Tibial nerve (tissue), 4 donors: Measurements from ENCODE around the gene LRRC10. TPM values are rescaled to one million over a fixed set of nuclear protein-coding genes. Genes with fewer than 3 reads are reported as not detected.

Experiments
- DNase-seq, 2 donors: peaks; one replicate each; pipeline ENCODE4 v3.0.0-alpha.2; 2019; ENCODE audit warnings: low spot score in 2 of 2
- H3K27ac ChIP-seq, 4 donors: fragments of 200-600 bp; sonication (generic) in 3 of 4; one replicate each; pipeline ENCODE4 v1.5.1; 2017 to 2019; ENCODE audit warnings: mild to moderate bottlenecking in 1 of 4
- H3K27me3 ChIP-seq, 2 donors: fragments of 200-600 bp; sonication (generic) in 1 of 2; one replicate each; pipeline versions ENCODE4 v1.5.1 to v1.6.0; 2017 to 2019
- H3K36me3 ChIP-seq, 3 donors: fragments of 200-600 bp; sonication (generic); one replicate each; pipeline ENCODE4 v1.5.1; 2018 to 2019
- H3K4me1 ChIP-seq, 4 donors: fragments of 200-600 bp; sonication (generic) in 3 of 4; one replicate each; pipeline ENCODE4 v1.5.1; 2017 to 2019
- H3K4me3 ChIP-seq, 4 donors: fragments of 200-600 bp; sonication (generic) in 3 of 4; one replicate each; pipeline ENCODE4 v1.5.1; 2017 to 2019; ENCODE audit warnings: mild to moderate bottlenecking in 1 of 4, moderate library complexity in 1 of 4
- H3K9me3 ChIP-seq, 4 donors: fragments of 200-600 bp; sonication (generic) in 3 of 4; one replicate each; pipeline ENCODE4 v1.5.1; 2017 to 2019
- CTCF ChIP-seq, 5 experiments: fragments of 200-600 bp in 3 of 5; fragments of 450-650 bp in 2 of 5; sonication (generic) in 3 of 5; IDR thresholded peaks; one replicate each; pipeline ENCODE4 v1.5.1; 2016 to 2019; ENCODE audit warnings: antibody characterized with exemption in 5 of 5, mild to moderate bottlenecking in 3 of 5, moderate library complexity in 2 of 5
- EP300 ChIP-seq, 2 donors: sonication (generic); formaldehyde crosslinking; IDR thresholded peaks; one replicate each; pipeline ENCODE4 v1.6.1; 2017; ENCODE audit warnings: antibody characterized with exemption in 2 of 2, mild to moderate bottlenecking in 1 of 2
- POLR2A ChIP-seq, 2 donors: fragments of 450-650 bp; IDR thresholded peaks; one replicate each; pipeline ENCODE4 v1.6.1; 2017; ENCODE audit warnings: antibody characterized with exemption in 2 of 2, mild to moderate bottlenecking in 2 of 2, moderate library complexity in 2 of 2
- WGBS, 2 donors: methylation state at CpG; one replicate each; pipeline ENCODE4 v1.1.5; 2018; 5-methylcytosine and 5-hydroxymethylcytosine counted together
- total RNA-seq, 4 donors: library from RNA; depleted of rRNA; stranded (reverse); fragments of >200 nt; gene quantifications; one replicate each; pipeline ENCODE4 v1.1.0, GENCODE V29; 2016

LRRC10 gene
- total RNA-seq, 4 donors from 2014 or later: not detected

- Histone ChIP-seq H3K9me3 (no peaks in the 10 kb centered on the region), H3K27me3 (no peaks in the 10 kb centered on the region), H3K36me3 (peaks cover 0 to 28% (median 0%) of the 10 kb centered on the region in 3 donors), H3K4me3 (no peak overlapping the region), H3K27ac (no peak overlapping the region), H3K4me1 (no peaks in the 10 kb centered on the region)
- TF ChIP-seq POLR2A (IDR thresholded peaks at IDR 0.05): no peak
- no peak for TF ChIP-seq CTCF (IDR thresholded peaks at IDR 0.05)
- TF ChIP-seq EP300 (IDR thresholded peaks at IDR 0.05): no peak
- WGBS, 2 donors: 83 to 88% methylated on average over 2 of the region's 2 CpGs
- no peak for DNase-seq
Measured at GRCh38 chr12:69578283-69578682, 32.4 kb downstream of the LRRC10 start.

GRCh38 chr12:69575346-69575745 is 35.4 kb downstream of the LRRC10 start:
- H3K36me3 ChIP-seq: peaks cover 0 to 46% (median 0%) of the 10 kb centered on the region in 3 donors
- TF ChIP-seq CTCF (IDR thresholded peaks at IDR 0.05): no peak
- no peak for TF ChIP-seq POLR2A (IDR thresholded peaks at IDR 0.05)
- TF ChIP-seq EP300 (IDR thresholded peaks at IDR 0.05): no peak
- no peaks in the 10 kb centered on the region for H3K4me1 ChIP-seq
- no peaks in the 10 kb centered on the region for H3K9me3 ChIP-seq
- 84 to 86% methylated on average over 3 of the region's 3 CpGs for WGBS, 2 donors
- no peaks in the 10 kb centered on the region for H3K27me3 ChIP-seq
- DNase-seq: no peak
- H3K27ac ChIP-seq: no peak overlapping the region
- no peak overlapping the region for H3K4me3 ChIP-seq

GRCh38 chr12:69570545-69571399 is 39.9 kb downstream of the LRRC10 start:
- no peak overlapping the region for H3K27ac ChIP-seq
- peak; percentile 23 to 79 for DNase-seq
- TF ChIP-seq CTCF (IDR thresholded peaks at IDR 0.05) (peak; percentile 60 to 85 (median 65)), EP300 (IDR thresholded peaks at IDR 0.05) (no peak)
- peaks cover 0 to 2% (median 0%) of the 10 kb centered on the region in 4 donors for H3K4me1 ChIP-seq
- no peaks in the 10 kb centered on the region for H3K9me3 ChIP-seq
- no peaks in the 10 kb centered on the region for H3K27me3 ChIP-seq
- peaks cover 0 to 52% (median 0%) of the 10 kb centered on the region in 3 donors for H3K36me3 ChIP-seq
- WGBS, 2 donors: 41 to 43% methylated on average over 6 of the region's 6 CpGs
- no peak overlapping the region for H3K4me3 ChIP-seq

- Histone ChIP-seq H3K4me1 (peaks cover 0 to 2% (median 0%) of the 10 kb centered on the region in 4 donors), H3K9me3 (no peaks in the 10 kb centered on the region), H3K4me3 (no peak overlapping the region), H3K27me3 (no peaks in the 10 kb centered on the region), H3K36me3 (peaks cover 0 to 45% (median 0%) of the 10 kb centered on the region in 3 donors), H3K27ac (no peak overlapping the region)
- TF ChIP-seq CTCF (IDR thresholded peaks at IDR 0.05) (no peak), EP300 (IDR thresholded peaks at IDR 0.05) (no peak), POLR2A (IDR thresholded peaks at IDR 0.05) (no peak)
- no peak for DNase-seq
- 89 to 91% methylated on average over 10 of the region's 10 CpGs for WGBS, 2 donors
Measured at GRCh38 chr12:69570000-69570516, 40.6 kb downstream of the LRRC10 start.

- Histone ChIP-seq H3K36me3 (peaks cover 0 to 37% (median 0%) of the 10 kb centered on the region in 3 donors), H3K4me1 (peaks cover 0 to 2% (median 0%) of the 10 kb centered on the region in 4 donors), H3K4me3 (no peak overlapping the region), H3K27ac (no peak overlapping the region), H3K9me3 (no peaks in the 10 kb centered on the region), H3K27me3 (no peaks in the 10 kb centered on the region)
- 64 to 76% methylated on average over 4 of the region's 4 CpGs for WGBS, 2 donors
- no peak for DNase-seq
- TF ChIP-seq CTCF (IDR thresholded peaks at IDR 0.05): no peak
- no peak for TF ChIP-seq POLR2A (IDR thresholded peaks at IDR 0.05)
- TF ChIP-seq EP300 (IDR thresholded peaks at IDR 0.05): no peak
Measured at GRCh38 chr12:69569236-69569635, 41.5 kb downstream of the LRRC10 start.
